ENCODE data around the gene PDE7B.

- no peak for TF ChIP-seq CTCF (conservative IDR thresholded peaks at IDR 0.05; ENCODE audit: low read depth, low read length)
- TF ChIP-seq MXI1 (IDR thresholded peaks at IDR 0.05; ENCODE audit: borderline replicate concordance, low read depth, low read length), result no peak
- no peak for TF ChIP-seq POLR2A (IDR thresholded peaks at IDR 0.05; ENCODE audit: low read depth, low read length)
- TF ChIP-seq CEBPB (IDR thresholded peaks at IDR 0.05; ENCODE audit: low read depth, low read length), result no peak
- no peak for TF ChIP-seq ELK1 (IDR thresholded peaks at IDR 0.05; ENCODE audit: borderline replicate concordance, low read depth, low read length)
- TF ChIP-seq RFX5 (IDR thresholded peaks at IDR 0.05; ENCODE audit: low read depth, low read length), result no peak
- TF ChIP-seq MAFK (IDR thresholded peaks at IDR 0.05; ENCODE audit: low read depth, low read length), result no peak
- TF ChIP-seq BHLHE40 (IDR thresholded peaks at IDR 0.05; ENCODE audit: low read depth, low read length), result no peak
- no peak for TF ChIP-seq MAZ (IDR thresholded peaks at IDR 0.05; ENCODE audit: borderline replicate concordance, low read depth, low read length)
- no peak for TF ChIP-seq FOS (IDR thresholded peaks at IDR 0.05; ENCODE audit: low read depth, low read length)
- no peak for TF ChIP-seq RCOR1 (IDR thresholded peaks at IDR 0.05; ENCODE audit: insufficient replicate concordance, low read length)
These were observed 19.2 kb downstream of the PDE7B start for GRCh38 chr6:135870722-135871121.
